SKM-1 treated with dmso at 0.1 percent for 144 hours (cell line): ENCODE data around the gene SORCS1.

Experiments
- DNase-seq: peaks from one replicate; lab custom pipeline; 2025; ENCODE audit not compliant: unreplicated experiment; lab: John Stamatoyannopoulos, UW

SORCS1 gene

DNA sequence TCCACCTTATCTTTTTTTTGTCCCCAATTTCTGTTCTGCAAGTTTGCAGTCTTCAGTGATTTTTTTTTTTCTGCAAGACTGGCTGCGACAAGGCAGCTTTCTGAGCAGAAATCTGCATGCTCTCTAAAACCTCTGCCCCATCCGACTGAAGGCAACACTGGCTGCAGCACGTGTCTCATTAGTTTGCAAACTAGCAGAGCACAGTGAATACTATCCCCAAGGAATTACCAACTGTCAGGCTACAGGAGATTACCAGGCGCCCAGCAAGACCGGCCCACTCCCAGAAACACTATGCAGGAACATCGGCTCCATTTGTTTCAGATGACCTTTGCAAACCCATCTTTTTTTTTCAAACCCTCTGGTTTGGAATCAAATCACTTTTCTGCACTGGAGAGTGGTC lies 538.8 kb downstream of the SORCS1 start:
- DNase-seq = no peak

DNA sequence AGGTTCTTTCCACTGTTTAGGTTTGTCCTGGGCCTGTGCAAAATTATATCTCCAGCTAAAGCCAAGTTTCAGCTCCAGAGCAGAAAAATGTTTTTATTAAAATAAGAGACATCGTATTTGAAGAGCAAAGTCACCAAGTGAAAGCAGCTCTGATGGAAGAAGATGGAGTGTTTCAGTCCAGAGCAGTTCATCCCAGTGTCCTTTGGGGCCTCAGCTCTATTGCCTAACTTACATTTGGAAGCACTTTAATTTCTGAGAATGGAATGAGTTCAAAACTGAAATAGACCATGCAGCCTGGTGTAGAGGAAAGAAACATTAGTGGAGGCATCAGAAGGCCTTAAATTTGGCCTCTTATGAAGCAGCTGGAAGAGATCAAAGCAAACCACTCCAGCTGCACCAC lies 545.2 kb downstream of the SORCS1 start:
- no peak for DNase-seq

- no peak for DNase-seq
These were observed 545.9 kb downstream of the SORCS1 start for GRCh38 chr10:106618646-106619045.

DNA sequence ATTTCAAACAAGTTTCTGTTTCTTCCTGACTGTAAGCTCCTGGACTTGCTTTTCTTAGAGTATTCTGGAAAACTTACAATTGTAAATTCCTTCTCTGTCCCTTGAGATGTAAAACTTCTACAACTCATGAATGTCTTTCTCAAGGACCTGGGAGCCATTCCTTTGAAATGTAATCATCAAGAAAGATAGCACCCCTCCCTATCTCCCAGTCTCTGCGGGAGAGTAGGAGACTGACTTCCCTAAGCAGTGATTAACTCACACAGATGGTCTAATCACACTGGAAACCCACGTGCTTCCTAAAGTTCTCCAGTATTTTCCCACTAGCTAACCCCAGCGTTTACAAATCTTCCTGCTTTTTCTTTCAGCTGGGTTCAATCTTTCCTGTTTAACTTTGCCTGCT lies 549.4 kb downstream of the SORCS1 start:
- DNase-seq = no peak

DNA sequence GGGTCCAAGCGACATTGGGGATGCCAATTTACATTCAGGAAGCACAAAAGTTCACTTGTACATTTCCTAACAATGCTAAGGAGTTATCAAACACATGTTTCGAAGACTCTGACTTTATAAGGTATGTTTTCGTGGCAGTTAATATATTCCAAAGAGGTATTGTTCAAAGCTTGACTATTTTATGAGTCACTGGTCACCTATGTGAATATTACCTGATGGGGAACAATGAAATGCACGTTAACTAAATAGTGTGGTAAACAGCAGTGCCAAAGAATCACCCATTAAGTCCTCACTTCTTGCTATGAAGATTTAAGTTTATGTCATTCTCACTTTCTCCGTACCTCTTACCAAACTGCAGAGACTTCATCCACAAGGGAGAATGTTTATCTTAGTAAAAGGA lies 550.2 kb downstream of the SORCS1 start:
- DNase-seq = no peak

GRCh38 chr10:106612381-106612780 lies 552.1 kb downstream of the SORCS1 start:
- DNase-seq = no peak

DNA sequence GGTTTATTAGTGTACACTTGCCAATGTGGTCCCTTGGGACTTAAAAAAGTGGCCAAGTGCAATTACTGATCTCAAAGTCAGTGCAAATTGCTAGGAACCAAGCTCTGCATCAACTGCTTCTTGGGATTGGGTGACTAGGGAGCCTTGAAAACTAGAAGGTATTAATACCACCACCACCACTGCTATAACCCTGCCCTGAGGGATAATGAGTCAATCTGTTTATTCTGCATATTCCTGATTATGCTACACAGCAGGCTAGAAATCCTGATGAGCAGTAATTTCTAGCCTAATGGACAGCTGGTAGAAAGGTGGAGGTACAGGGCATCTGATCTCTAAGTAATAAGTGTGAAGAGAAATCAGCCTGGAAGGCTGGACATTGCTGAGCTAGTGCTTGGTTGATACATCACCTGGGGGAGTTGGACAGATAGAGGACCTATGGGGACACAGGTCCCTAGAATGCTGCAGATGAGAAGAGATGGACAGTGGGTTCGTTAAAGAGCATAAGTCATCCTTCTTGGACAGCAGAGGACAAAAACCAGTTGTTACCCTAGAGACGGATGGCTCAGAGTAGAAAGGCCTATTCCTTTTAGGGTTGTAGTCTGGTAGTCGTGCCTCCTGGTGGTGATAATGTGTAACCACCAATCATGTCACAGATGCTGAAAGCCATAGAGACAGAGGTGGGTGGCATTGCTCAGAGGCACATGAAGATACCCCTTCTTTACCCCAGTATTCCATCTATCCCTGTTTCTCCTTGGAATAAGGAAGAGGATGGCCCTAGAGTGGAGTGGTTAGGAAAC lies 554.8 kb downstream of the SORCS1 start:
- no peak for DNase-seq

- no peak for DNase-seq
These were observed 556.4 kb downstream of the SORCS1 start for GRCh38 chr10:106608066-106608465.

DNA sequence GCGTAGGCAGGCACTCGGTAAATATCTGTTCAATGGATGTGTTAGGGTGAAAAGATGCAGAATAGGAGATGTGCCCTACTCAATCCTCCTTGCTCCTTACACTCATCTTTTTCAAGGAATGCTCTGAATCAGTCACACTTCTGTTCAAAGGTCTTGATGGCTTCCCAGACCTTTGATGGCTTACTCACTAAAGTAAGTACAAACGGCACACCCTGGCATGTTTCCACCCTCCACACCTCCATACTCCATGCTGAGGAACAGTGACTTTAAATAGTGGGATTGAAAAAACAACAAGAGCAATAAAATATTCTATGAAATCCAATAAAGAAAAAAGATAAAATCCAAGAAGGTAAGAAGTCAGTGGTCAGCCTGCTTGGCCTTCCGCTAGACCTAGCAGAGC lies 569.2 kb downstream of the SORCS1 start:
- DNase-seq = no peak

DNA sequence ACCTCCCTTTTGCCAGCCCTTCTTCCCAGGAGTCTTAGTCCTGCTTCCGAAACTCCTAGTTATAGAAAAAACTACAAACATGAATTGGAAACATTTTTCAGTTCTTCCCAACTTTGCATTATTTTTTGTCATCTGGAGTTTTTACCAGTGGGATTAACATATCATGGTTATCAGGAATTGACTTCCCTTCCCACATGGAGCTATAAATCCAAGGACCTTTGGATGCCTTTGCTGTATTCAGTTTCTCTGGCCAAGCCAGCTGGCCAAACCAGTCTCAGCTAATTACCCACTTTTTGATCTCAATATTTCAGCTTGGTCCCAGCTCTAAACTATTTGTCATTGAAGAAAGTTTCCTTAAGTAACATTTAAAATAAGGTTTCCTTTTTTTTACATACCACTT lies 570.6 kb downstream of the SORCS1 start:
- no peak for DNase-seq

GRCh38 chr10:106592396-106592795 lies 572.1 kb downstream of the SORCS1 start:
- DNase-seq = no peak

GRCh38 chr10:106582291-106582690 lies 582.2 kb downstream of the SORCS1 start:
- DNase-seq = no peak

DNA sequence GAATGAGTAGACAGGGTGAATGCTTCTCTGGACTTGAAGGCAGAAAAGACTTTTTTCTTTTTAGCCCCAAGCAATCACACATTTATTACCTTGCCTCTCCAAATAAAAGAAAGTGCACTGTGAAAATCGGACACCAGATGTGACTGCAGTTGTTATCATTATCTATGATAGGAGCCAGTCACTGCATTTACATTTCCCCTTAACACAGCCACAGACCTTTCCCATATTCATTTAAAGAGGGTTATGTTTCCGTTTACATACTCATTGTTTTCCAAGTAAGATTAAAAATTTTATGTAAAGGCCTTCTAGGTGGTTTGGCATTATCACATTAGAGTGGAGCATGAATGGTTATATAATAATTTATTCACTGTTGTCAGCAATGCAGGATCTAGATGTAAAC lies 586.8 kb downstream of the SORCS1 start:
- DNase-seq = no peak

- no peak for DNase-seq
These were observed 587.2 kb downstream of the SORCS1 start for GRCh38 chr10:106577266-106577665.

DNA sequence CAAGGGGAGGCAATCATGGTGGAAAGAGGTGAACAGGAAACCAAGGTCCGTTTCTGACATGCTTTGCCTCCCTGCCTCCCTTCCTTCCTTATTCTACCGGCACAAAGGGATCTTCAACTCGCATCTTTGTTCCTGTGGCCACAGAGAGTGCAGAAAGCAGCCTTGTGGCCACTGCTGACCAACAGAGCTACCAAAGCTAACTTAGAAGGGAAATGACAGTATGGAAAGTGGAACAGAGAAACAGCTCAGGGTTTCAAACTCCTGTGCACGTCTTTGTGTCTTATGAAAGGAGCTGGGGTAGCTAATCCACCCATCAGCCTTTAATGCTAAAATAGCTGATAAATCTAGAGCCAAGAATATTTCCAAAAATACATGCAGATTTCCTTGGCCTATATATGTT lies 588.0 kb downstream of the SORCS1 start:
- DNase-seq = no peak

- no peak for DNase-seq
These were observed 591.4 kb downstream of the SORCS1 start for GRCh38 chr10:106573106-106573505.

DNA sequence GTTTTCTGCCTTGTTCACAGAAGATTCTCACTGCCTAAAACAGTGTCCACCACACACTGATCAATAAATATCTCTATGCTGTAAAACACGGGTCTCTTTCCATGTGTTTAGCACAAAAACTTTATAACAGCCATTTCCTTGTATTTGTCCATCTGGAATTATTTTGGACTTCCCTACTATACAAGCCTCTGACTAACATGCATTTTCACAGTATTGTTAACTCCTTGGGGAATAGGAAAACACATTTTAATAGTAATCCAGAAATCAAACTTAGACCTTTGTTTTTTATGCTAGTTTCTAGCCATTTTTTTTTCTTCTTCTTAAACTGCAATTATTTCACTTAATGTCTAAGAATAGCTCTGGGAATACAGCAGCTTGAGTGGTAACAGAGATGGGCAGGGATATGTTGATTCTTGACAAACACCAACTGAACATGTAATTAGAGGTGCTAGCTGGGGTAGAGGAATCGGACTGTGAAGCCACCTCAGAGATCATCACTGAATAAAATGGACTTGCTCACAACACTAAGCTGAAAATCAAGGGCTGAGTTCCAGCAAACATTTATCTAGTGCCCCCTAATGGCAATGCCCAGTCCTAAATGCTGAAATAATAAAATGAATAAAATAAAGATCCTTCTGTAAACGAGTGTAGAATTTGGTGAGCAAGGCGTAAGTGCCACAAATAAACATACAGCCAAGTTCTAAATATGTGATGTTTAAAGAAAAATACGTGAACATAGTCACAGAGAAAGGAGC lies 593.1 kb downstream of the SORCS1 start:
- DNase-seq = no peak

GRCh38 chr10:106570268-106570667 lies 594.2 kb downstream of the SORCS1 start:
- no peak for DNase-seq

DNA sequence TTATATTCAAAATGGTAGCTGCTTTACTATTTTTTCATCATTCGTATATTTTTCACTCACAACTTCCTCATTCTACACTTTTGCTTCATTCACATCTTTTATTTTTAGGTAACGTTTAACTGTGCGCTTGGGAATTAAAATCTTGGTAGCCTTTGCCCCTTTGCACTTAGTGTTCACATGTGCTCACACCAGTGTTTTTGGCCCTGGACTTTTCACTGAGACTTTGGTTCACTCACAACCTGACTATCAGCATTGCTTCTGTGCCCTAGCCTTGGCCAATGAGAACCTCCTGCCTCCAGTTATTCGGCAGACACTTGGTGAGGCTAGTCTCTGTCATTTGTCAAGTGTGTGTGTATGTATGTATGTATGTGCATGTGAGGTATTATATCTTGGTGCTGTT lies 596.9 kb downstream of the SORCS1 start:
- DNase-seq = no peak

DNA sequence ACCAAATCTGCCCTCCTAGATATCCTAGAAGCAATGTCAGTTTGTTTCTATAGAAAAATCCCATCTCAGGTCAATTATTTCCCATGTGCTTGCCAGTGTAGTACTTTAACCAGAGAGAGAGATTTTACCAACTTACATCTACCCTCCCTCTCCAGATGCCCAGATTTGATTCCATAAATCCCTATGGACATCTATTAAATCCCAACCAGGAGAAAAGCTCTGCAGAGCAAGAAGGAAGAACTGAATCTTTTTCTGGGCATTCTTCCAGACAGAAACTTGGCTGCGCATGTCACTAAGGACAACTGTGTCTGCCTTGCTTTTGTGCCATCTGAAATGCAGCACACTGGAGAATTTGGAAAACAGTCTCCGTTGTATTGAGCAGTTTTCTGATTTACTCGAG lies 597.6 kb downstream of the SORCS1 start:
- no peak for DNase-seq

DNA sequence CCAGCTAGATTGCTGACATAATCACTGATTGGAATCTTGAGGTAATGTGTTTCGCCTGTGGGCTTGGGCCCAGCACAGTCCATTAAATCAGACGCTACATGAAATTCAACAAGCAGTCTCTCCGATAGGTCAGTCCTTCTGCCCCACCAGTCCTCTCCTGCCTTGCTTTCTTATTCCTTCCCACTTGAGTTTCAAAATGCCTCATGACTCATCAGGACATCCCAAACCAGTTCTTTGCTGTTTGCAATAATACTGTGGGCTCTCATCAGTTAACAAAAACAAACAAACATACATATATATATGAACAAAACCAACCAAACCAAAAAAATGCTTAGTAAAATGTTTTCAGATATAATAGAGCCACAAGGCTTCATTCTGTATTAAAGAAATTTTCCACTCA lies 599.0 kb downstream of the SORCS1 start:
- no peak for DNase-seq

DNA sequence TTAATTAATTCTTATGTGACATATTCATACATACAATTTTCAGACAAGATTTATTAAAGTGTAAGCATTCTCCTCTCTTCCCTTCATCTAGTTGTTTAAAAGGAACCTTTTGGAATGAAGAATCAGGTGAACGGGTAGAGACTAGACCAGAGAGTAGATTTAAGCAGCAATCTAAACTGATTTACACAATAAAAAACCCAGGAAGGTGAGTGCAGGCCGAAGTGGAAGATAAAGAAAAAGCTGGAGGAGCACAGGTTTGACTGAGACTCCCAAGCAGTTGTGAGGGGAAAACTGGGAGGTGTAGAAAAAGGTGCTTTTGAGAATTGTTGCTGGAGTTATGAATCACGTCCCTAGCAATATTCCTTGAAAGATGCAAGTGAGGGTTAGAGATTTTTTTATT lies 601.1 kb downstream of the SORCS1 start:
- no peak for DNase-seq
